Medulla oblongata (tissue), 1 donor: ENCODE data around the gene TFF2.

ENCODE experiments used
- DNase-seq: peaks from one replicate; pipeline ENCODE4 v3.0.0-alpha.2; 2015; ENCODE audit errors: extremely low spot score

Gene TFF2

GRCh38 chr21:42366292-42367010, 15.7 kb upstream of the TFF2 start, which contains the start of gene TFF1:
Gene TFF1, minus strand, starts transcription at chr21:42366535. Its CDS starts 40 bp downstream, at chr21:42366495.
- DNase-seq = no peak

GRCh38 chr21:42365770-42366169, 15.0 kb upstream of the TFF2 start:
- DNase-seq = no peak

GRCh38 chr21:42364304-42364865, 13.6 kb upstream of the TFF2 start:
- DNase-seq = no peak

GRCh38 chr21:42363312-42363711, 12.5 kb upstream of the TFF2 start:
- no peak for DNase-seq

- no peak for DNase-seq
These were observed 11.9 kb upstream of the TFF2 start for GRCh38 chr21:42362700-42363099.

- DNase-seq = no peak
These were observed 11.4 kb upstream of the TFF2 start for GRCh38 chr21:42362198-42362597.

GRCh38 chr21:42361286-42361685, 10.5 kb upstream of the TFF2 start:
- DNase-seq = no peak

- no peak for DNase-seq
These were observed 9.5 kb upstream of the TFF2 start for GRCh38 chr21:42360317-42360716.

GRCh38 chr21:42358937-42359336, 8.1 kb upstream of the TFF2 start:
- no peak for DNase-seq

GRCh38 chr21:42358261-42358660, 7.5 kb upstream of the TFF2 start:
- no peak for DNase-seq

GRCh38 chr21:42357307-42357706, 6.5 kb upstream of the TFF2 start:
- DNase-seq = no peak

GRCh38 chr21:42356650-42357049, 5.9 kb upstream of the TFF2 start:
- no peak for DNase-seq

- no peak for DNase-seq
These were observed 5.3 kb upstream of the TFF2 start for GRCh38 chr21:42356046-42356445.

GRCh38 chr21:42353623-42354022, 2.8 kb upstream of the TFF2 start:
- no peak for DNase-seq

- DNase-seq = no peak
These were observed 1.8 kb upstream of the TFF2 start for GRCh38 chr21:42352441-42353095.

GRCh38 chr21:42351626-42352440, 1.0 kb upstream of the TFF2 start:
- DNase-seq = no peak

- DNase-seq = no peak
These were observed 380 bp downstream of the TFF2 start for GRCh38 chr21:42350318-42350910.

- DNase-seq = no peak
These were observed 1.1 kb downstream of the TFF2 start for GRCh38 chr21:42349420-42350317.

- DNase-seq = no peak
These were observed 2.0 kb downstream of the TFF2 start for GRCh38 chr21:42348762-42349161.

- no peak for DNase-seq
These were observed 3.0 kb downstream of the TFF2 start for GRCh38 chr21:42347601-42348327.
